ENCODE data around the gene KIF12.

Gene KIF12

DNA sequence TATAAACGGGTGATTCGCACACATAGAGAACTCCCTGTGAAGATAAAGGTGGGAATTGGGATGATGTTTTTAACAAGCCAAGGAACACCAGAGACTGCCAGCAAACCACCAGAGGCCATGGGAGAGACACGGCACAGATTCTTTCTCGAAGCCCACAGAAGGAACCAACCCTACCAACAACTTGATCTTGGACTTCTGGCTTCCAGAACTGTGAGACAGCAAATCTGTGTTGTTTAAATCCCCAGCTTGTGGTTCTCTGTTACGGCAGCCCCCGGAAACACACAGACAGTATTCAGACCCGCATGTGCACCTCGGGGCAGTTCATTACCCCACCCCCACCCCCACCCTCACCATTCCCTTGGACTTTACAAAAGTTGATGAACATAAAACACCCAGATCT, 33.8 kb downstream of the KIF12 start:
- DNase-seq (ENCODE audit: low read depth), result no peak

DNA sequence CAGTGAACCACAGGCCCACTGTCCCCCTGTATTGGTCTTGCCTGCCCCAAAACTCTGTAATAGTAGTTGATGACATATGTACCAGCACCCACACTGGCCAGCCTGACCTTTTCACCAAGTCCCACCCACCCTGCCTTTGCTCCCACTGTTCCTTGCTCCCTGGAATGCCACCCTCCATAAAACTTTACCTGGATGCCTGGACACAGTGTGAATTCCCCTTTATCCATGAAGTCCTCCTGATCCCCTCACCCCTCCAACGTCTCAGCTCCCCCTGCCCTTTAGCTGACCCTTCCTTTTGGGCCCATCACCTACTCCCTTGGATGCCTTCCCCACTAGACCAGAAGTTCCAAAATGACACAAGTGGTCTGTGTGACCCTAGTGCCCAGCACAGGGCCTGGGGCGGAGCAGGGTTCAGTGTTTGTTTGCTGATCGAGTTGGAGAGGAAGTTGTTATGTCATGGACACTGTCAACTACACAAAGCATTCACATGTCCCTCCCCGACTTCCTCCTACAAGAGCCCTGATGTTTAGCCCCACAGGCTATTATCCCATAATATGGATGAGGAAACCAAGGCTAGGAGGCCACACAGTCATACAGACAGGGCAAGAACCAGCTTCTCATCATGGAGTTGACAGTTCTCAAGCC, 37.1 kb downstream of the KIF12 start:
- no peak for DNase-seq (ENCODE audit: low read depth)

DNA sequence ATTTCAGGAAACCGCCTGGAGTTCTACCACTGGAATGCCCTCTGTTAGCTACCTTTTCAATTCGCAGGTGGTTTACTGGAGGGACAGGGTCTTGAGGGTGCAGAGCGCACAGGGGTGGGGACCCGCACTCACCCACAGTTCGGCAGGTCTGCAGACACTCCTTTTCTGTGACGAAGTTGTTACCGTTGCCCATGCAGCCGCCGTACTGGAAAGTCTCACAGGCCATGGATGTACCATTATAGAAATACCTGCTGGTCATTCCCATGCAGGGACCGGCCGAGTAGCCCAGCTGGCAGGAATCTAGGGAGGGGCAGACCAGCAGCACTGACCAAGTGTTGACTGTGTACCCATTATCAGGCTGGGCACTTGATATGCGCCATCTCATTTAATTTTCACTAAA, 37.8 kb downstream of the KIF12 start:
- no peak for DNase-seq (ENCODE audit: low read depth)

DNA sequence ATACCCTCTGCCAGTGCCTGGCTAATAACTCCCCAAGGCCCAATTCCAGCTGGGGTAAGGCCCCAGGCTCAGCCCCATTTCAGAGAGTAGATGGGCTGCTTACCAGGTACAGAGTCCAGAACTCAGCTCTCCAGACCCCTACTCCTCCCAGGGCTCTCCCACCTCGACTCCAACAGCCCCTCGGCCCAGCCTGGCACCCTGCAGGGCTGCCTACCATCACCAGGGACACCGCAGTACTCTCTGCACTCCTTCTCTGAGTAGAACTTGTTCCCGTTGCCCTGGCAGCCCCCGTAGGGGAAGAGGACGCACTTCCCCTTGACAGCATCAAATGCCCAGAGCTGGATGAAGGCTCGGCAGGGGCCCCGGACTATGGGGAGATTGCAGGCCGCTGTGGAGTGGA, 38.4 kb downstream of the KIF12 start:
- DNase-seq (ENCODE audit: low read depth), result no peak

DNA sequence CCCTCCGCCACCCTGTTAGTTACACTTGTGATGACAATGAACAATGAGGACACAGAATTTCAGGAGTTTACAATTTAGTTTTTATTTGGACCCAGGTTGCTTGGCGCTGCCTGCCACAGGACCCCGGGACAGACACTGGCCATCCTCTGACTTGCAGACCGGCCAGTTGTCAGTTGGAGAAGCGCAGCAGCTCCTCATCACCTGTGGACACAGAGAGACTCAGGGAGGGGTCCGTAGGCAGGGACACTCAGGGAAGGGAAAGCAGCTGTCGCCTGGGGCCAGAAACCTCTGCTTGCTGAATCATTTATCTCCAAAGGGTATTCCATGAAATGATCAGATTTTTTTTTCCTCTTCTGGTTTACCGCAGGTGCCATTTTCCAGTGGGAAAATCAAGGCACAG, 39.0 kb downstream of the KIF12 start:
- DNase-seq (ENCODE audit: low read depth), result no peak

DNA sequence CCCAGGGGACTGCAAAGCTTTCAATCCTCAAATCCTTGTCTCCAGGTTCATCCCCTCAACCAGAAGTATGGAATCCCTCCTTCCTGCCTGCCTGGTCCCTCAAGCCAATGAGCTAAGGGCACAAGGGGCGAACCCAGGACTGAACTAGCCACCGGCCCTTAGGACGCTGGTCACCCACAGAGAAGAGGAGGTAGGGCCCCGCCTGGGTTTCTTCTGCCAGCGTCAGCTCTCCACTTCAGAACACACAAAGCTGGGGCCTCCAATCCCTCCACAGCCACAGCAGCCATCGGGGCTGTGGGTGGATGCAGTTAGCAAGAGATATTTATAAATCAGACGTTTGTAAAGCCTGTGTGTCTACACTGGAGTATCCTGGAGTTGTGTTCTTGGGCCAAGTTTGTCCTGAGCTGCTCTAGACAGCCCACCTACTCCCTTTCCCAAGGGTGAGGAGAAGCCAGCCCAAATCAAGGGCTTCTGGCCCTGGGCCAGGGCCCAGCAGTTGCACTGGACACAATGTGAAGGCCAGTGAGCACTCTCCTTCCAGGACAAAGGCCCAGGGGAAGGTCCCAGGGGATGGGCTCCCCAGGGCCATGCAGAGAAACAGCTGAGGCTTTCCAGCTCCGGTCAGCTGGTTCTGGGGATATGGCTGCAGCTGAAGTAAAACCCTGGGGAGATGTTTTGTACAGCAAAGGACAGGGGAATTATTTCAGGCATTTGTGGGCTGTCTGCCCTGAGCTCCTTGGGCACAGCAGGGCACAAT, 39.9 kb downstream of the KIF12 start:
- no peak for DNase-seq (ENCODE audit: low read depth)

DNA sequence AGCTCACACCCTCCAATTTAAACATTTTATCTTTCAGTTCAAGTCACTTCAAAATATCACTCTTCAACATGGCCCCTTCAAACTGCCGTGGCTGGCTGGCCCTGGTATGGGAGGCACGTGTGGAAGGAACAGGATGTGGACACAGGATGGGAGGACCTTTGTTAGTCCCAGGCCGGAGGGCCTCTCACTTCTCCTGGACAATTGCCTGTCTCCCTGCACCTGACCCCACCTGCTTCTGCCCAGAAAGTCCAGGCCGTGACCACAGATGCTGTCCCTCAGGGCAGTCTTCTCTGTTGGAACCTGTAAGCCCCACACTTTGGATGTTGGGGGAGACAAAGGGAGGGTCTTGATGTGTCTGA, 40.4 kb downstream of the KIF12 start:
- no peak for DNase-seq (ENCODE audit: low read depth)

DNA sequence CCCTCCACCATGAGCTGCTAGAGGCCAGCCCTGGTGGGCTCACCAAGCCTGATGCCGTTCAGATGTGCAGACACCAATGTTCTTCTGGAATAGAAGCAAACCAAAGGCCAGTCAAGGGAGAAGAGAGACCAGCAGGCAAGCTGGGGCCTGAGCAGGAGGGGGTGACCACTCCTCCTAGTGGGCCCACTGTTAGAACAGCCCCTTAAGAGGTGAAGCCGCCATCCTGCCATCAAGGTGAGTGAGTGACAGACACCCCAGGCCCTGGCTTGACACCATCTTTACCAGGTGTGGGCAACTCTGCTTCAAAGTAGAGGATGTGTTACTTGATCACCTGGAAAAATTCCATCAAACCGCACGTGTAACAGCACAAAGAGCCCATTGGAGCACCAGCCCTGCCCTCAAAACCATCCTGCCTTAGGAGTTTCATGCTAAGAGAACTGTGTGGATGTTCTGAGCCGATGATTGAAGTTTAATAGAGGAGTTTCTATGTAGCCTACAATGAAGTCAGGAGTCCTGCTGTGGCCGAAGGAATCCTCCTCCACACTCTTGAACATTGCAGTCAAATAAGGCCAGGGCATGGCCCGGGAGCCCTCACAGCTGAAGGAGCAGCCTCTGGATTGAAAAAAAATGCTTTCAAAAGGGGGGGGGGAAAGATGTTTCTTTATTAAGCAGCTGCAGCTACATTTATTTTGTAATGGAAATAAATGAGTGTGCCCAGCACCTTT, 41.8 kb downstream of the KIF12 start:
- DNase-seq (ENCODE audit: low read depth), result no peak

DNA sequence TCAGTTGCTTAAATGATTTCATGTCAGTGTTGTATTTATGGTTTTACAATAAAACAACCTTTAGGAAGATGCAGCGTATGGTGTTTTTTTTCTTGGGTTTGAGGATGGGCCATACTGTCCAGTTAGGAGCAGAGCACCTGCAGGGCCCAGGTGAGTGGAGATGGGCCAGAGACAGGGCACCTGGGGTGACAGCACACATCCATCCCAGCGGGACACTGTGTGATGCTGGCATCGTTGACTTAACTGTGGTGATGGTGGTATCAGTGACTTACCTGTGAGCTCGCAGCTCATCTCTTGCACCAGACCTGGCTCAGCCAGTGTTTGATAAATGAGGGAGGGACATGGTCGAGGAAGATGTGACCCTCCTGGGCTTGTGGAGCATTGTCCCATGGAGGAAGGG, 42.6 kb downstream of the KIF12 start:
- DNase-seq (ENCODE audit: low read depth), result no peak

DNA sequence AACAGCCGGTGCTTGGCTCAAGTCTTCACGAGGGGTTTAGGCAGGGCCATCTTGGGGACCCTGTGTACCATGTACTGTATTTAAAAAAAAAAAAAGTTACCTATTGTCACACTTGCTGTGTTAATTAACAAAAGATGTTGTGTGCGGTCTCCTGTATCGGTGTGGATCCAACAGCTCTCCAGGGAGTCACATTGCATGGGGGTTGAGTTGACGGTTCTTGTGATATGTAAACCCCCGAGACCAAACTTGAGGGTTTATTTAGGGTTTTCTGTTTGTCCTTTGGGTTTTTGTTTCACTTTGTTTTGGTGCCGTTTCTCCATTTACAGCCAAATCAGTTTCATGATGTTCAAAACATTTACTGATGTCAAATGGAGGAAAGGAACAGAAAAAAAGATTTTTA, 43.2 kb downstream of the KIF12 start:
- no peak for DNase-seq (ENCODE audit: low read depth)

DNA sequence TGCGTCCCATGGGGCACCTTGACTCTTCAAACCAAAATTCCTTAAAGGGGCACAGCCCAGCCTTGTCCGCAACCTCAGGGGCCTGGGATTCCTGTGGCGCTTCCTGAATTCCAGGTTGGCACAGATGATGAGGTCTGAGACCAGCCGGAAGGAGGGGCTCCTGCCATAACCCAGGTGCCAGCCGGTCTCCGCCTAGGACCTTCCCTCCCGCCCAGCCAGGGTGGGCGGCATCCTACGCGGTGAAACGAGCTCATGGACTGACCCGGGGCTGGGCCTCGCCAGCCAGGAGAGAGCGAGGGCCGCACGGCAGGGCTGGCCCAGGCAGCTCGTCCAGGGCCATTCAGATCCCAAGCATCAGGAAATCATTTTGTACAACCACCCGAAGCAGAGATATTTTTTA, 44.0 kb downstream of the KIF12 start:
- no peak for DNase-seq (ENCODE audit: low read depth)

DNA sequence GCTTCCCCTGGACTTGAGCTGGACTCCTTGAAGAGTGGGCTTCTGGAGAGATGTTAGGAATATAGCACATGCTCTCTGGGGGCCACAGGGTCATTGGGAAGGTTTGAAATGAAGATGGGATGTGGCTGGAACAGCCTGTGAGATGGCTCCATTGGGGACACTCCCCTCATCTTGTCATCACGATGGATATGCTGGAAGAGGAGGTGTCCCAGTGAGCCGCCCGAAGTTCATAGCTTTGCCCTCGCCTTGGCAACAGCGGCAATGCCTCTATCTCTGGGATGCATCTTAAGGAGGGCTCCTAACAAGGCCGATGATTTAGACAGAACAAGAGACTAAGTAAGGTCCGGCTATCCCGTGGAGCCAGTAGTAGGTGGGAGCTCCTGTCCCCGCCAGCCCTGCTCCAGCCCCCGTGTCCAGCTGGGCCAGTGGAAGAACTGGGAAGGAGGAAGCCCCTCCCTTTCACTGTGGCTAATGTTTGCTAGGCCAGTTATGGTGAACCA, 44.9 kb downstream of the KIF12 start:
- DNase-seq (ENCODE audit: low read depth), result no peak

DNA sequence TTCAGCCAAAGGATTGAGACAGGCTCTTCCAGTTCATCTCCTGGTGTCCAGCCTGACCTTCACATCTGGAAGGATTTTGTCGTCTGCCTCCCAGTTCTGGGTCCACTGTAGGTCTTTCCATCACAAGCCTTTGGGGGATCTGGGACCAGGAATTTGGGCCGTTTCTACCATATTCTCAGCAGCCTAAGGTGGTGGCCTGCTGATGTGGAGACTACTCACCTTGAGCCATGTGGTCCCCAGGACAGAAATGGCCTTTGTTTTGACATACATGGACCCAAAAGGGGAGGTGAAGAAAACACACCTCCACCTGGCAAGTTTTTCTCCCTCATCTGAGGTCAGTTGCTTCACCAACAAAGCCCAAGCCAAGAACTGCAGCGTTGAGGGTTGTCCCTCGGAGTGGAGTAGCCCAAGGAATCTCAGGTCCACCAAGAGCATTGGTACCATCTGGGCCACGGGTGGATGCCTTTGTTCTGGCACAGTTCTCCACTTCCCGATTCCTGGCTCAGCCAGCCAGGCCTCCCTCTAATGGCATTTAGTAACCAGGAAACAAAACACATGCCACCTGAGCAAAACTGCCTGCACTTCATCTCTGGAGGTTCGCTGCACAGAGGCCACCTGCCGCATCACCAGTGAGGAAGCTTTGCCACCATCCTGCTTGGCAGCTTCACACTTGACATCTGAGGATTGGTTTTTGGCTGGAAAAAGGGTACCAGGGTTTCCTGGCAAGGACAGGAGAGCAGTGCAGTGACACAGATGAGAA, 45.7 kb downstream of the KIF12 start:
- DNase-seq (ENCODE audit: low read depth), result no peak

DNA sequence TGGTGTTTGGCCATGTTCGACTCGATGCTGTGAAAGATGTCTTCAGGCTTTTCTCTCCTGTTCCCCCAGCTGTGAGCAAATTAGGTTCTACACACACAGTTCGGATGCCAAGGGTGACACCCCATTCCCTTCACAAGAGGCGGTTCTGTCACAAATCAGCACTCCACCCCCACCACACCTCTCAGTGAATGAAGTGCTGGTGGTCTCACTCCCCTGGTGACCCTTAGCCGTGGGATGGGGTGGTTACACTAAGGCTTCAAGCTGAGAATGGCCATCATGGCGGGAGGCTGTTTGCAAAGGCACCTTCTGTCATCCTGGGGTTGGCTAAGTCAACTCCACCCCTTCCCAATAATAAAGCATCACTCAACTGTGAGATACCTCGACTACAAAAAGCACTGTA, 47.4 kb downstream of the KIF12 start:
- DNase-seq (ENCODE audit: low read depth), result no peak

DNA sequence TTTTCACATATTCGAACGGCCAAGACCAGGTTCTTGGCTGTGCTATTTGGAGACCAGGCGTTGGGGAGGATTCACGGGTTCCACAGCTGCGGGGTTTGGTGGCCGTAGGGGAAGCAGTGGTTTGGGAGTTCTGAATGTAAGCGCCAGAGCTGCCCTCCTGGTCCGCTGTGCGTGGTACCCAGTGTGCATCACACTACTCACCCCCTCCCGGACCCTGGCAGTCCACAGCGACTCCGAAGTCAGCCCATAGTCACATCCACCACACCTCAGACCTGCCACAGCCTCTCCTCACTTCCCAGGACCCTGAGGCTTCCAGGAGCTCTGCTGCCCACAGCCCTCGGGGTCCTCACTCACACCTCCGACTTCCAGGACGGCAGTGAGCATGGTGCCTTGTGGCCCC, 47.8 kb downstream of the KIF12 start:
- no peak for DNase-seq (ENCODE audit: low read depth)

DNA sequence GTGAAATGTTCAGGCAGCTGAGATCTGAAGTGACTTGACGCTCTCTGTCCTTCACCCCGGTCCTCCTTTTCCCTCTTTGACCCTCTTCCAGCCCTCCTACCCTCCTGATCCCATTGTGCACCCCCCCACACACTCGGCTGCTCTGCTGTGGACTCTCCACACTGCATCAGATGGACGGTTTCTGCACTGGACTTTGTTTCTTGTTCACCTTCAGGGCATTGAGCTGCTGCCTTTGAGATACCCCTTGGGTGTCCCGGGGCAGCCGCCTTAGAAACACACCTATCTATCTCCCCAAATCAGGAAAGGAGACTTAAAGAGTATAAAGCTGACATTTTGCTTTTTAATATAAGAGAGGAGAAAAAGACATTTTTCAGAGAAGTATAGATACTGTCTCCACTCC, 48.4 kb downstream of the KIF12 start:
- no peak for DNase-seq (ENCODE audit: low read depth)

DNA sequence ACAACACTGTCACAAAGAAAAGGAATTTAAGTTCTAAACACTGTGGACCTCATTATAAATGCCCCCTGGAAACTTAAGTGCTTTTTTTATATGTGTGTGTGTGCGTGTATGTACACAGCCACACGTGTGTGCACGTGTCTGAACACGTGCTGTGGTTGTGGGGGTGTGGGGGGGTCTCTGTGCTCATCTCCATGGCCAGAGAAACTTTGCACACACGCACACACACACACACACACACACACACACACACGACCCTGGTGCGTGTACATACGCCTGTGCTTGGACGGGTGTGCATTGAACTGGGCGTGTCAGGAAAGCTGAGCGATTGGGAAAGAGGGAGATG, 48.9 kb downstream of the KIF12 start:
- no peak for DNase-seq (ENCODE audit: low read depth)

DNA sequence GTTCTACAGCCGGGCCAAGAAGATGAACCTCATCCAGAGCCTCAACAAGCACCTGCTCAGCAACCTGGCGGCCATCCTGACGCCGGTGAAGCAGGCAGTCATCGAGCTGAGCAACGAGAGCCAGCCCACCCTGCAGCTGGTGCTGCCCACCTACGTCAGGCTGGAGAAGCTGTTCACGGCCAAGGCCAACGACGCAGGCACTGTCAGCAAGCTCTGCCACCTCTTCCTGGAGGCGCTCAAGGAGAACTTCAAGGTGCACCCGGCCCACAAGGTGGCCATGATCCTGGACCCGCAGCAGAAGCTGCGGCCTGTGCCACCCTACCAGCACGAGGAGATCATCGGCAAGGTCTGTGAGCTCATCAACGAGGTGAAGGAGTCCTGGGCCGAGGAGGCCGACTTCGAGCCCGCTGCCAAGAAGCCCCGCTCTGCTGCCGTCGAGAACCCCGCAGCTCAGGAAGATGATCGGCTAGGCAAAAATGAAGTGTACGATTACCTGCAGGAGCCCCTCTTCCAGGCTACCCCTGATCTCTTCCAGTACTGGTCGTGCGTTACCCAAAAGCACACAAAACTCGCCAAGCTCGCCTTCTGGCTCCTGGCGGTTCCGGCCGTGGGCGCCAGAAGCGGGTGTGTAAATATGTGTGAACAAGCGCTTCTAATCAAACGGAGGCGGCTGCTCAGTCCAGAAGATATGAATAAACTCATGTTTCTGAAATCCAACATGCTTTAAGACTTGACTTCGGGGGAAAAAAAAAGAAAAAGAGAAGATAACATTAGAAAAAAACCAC, 49.5 kb downstream of the KIF12 start:
- DNase-seq (ENCODE audit: low read depth), result no peak

DNA sequence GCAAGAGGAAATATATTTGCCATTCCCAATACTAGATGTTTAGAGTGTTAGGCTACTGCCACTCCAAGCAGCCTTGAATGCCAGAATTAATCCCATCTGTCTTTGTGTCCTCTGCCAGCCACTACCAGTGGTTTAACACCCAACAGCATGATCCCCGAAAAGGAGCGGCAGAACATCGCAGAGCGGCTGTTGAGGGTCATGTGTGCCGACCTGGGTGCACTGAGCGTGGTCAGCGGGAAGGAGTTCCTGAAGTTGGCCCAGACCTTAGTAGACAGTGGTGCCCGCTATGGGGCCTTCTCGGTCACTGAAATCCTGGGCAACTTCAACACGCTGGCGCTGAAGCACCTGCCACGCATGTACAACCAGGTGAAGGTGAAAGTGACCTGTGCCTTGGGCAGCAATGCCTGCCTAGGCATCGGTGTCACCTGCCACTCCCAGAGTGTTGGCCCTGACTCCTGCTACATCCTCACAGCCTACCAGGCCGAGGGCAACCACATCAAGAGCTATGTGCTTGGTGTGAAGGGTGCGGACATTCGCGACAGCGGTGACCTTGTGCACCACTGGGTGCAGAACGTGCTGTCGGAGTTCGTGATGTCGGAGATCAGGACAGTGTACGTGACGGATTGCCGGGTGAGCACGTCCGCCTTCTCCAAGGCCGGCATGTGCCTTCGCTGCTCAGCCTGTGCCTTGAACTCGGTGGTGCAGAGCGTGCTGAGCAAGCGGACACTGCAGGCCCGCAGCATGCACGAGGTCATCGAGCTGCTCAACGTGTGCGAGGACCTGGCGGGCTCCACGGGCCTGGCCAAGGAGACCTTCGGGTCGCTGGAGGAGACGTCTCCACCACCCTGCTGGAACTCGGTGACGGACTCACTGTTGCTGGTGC, 50.3 kb downstream of the KIF12 start:
- DNase-seq (ENCODE audit: low read depth), result no peak

DNA sequence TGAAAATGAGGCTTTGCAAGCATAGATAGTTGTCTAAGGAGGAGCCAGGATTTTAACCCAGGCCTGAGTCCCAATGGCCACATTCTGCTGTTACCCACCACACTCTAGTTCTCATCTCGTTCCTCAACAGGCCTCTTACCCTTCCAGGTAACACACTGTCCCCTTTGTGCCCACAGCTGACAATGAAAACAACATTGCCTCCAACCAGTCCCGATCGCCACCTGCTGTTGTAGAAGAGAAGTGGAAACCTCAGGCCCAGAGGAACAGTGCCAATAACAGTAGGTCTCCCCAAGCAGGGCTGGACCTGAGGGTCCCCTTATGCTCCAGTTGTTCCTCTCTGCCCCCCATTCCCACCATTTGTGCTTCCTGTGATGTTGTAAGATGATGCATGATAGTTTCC, 51.4 kb downstream of the KIF12 start:
- no peak for DNase-seq (ENCODE audit: low read depth)

DNA sequence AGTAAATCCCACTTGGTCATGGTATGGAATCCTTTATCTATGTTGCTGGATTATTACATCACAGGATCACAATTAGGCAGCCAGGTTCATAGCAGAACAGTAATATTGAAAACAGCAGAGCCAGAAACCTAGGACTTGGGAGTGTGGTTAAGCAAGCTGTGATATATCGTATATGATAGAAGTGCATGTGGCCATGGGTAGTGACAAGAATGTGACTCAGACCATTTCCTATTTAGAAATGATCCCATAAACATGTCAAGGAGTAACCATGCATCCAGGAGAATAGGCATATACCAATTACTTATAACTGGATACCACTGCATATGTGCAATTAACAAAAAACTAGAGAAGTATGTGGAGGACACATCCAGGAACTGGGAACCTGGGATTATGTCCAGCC, 52.2 kb downstream of the KIF12 start:
- DNase-seq (ENCODE audit: low read depth), result no peak

Data from activated gamma-delta T cell treated with anti-CD3 and anti-CD28 coated beads, Interleukin-2, amount 50 U/mL, for 16 hours (primary cell).